IPS DF 4.7 (cell line): ENCODE measurements around the gene ANO4.
A peak's percentile ranks its signal among the peaks of the same experiment; 100 is the strongest.

Experiments used
- DNase-seq: peaks from one replicate; pipeline ENCODE4 v3.0.0-alpha.2; 2013; ENCODE audit warnings: low spot score; ENCODE audit errors: extremely low read depth

Gene ANO4

GRCh38 chr12:100942984-100943749 lies 148.6 kb downstream of the ANO4 start:
- DNase-seq = no peak

- DNase-seq = no peak
Observed at GRCh38 chr12:100951756-100952155, 157.2 kb downstream of the ANO4 start.

GRCh38 chr12:100953217-100953616 lies 158.6 kb downstream of the ANO4 start:
- DNase-seq = no peak

GRCh38 chr12:100953677-100954076 lies 159.1 kb downstream of the ANO4 start:
- peak; percentile 66 for DNase-seq

- DNase-seq = no peak
Observed at GRCh38 chr12:100954118-100954517, 159.5 kb downstream of the ANO4 start.

GRCh38 chr12:100955139-100955538 lies 160.6 kb downstream of the ANO4 start:
- no peak for DNase-seq

GRCh38 chr12:100956311-100956852 lies 161.8 kb downstream of the ANO4 start:
- no peak for DNase-seq

GRCh38 chr12:100959481-100959880 lies 164.9 kb downstream of the ANO4 start:
- no peak for DNase-seq

- DNase-seq = no peak
Observed at GRCh38 chr12:100962086-100962712, 167.6 kb downstream of the ANO4 start.

GRCh38 chr12:100963381-100963780 lies 168.8 kb downstream of the ANO4 start:
- DNase-seq = no peak

- DNase-seq = no peak
Observed at GRCh38 chr12:100964028-100964427, 169.5 kb downstream of the ANO4 start.

- DNase-seq = no peak
Observed at GRCh38 chr12:100967189-100967588, 172.6 kb downstream of the ANO4 start.

GRCh38 chr12:100970894-100971293 lies 176.3 kb downstream of the ANO4 start:
- DNase-seq = no peak

GRCh38 chr12:100972121-100972520 lies 177.5 kb downstream of the ANO4 start:
- no peak for DNase-seq

GRCh38 chr12:100974341-100974740 lies 179.8 kb downstream of the ANO4 start:
- DNase-seq = no peak

- DNase-seq = no peak
Observed at GRCh38 chr12:100974747-100975146, 180.2 kb downstream of the ANO4 start.

GRCh38 chr12:100976735-100977134 lies 182.2 kb downstream of the ANO4 start:
- DNase-seq = no peak

GRCh38 chr12:100980856-100981255 lies 186.3 kb downstream of the ANO4 start:
- DNase-seq = no peak

- DNase-seq = no peak
Observed at GRCh38 chr12:100982511-100983183, 188.1 kb downstream of the ANO4 start.

- DNase-seq = no peak
Observed at GRCh38 chr12:100984796-100985195, 190.2 kb downstream of the ANO4 start.

- DNase-seq = no peak
Observed at GRCh38 chr12:100986595-100987547, 192.3 kb downstream of the ANO4 start.
